AG09319 (cell line): ENCODE results near the gene UFL1.
"Not testable (repeated sequence)": the region's sequence is repeated elsewhere in the genome, so short reads cannot be mapped to it uniquely, and the experiment has no call there.

Experiments used
- DNase-seq: peaks from one replicate; pipeline ENCODE4 v3.0.0-alpha.2; 2010; ENCODE audit warnings: low read depth; ENCODE audit errors: extremely low read depth
- CTCF ChIP-seq: IDR thresholded peaks from 2 replicates; pipeline ENCODE4 v1.5.1; 2011; ENCODE audit warnings: low read depth, mild to moderate bottlenecking, inconsistent platforms, low read length, moderate library complexity

The UFL1 gene

DNA sequence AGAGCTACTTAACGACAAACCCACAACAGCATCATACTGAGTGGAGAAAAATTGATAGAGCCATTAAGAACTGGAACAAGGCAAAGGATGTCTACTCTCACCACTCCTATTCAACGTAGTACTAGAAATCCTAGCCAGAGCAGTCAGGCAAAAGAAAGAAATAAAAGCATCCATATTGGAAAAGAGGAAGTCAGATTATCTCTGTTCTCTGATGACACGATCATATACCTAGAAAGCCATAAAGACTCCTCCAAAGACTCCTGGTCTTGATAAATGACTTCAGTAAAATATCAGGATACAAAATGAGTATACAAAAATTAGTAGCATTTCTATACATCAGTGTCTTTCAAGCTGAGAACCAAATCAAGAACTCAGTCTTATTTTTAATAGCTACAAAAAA is 24.3 kb downstream of the UFL1 start:
- no peak for DNase-seq
- no peak for TF ChIP-seq CTCF

DNA sequence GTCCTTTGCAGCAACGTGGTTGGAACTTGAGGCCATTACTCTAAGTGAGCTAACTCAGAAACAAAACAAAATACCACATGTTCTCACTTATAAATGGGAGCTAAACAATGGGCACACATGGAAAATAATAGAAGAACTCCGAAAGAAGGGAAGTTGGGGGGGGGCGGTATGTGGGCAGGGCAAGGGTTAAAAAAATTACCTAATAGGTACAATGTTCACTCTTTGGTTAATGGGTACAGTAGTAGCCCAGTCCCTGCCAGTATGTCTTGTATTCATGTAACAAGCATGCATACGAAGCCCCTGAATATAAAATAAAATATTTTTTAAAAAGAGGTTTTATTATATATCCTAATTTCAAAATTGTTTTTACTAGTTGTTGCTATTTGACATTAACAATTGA is 26.0 kb downstream of the UFL1 start:
- no peak for TF ChIP-seq CTCF
- DNase-seq: no peak

GRCh38 chr6:96554558-96554957 is 33.0 kb downstream of the UFL1 start:
- no peak for DNase-seq
- no peak for TF ChIP-seq CTCF

DNA sequence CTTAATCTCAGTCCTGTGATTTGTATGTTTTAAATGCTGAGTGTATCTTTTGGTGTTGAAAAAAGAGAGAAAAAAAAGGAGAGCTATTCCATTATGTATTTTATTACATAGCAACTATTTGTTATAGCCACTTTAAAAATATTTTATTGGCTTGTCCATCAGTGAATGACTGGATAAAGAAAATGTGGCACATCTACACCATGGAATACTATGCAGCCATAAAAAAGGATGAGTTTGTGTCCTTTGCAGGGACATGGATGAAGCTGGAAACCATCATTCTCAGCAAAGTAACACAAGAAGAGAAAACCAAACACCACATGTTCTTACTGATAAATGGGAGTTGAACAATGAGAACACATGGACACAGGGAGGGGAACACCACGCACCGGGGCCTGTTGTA is 38.1 kb downstream of the UFL1 start:
- not testable (repeated sequence) for DNase-seq

- no peak for DNase-seq
- TF ChIP-seq CTCF: no peak
Observed at GRCh38 chr6:96562886-96563285, 41.3 kb downstream of the UFL1 start, which contains the start of gene FHL5. Gene FHL5 (plus strand): TSS chr6:96563128. CDS start chr6:96603614, 40,486 bp downstream.

- no peak for TF ChIP-seq CTCF
- DNase-seq: no peak
Observed at GRCh38 chr6:96563853-96564252, 42.2 kb downstream of the UFL1 start.

DNA sequence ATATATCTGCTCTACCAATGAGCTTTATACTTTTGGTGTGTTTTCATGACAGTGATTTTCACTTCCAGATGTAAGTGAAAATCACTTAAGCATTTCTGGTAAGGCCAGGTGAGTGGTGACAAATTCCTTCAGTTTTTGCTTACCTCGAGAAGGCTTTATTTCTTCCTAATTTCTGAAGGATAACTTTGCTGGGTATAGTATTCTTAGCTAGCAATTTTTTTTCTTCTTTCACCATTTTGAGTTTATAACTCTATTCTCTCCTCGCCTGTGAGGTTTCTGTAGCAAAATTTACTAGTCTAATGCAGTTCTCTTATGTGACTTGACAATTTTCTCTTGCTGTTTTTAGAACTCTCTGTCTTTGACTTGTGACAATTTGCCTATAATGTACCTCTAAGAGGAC is 48.4 kb downstream of the UFL1 start:
- DNase-seq: no peak
- no peak for TF ChIP-seq CTCF

GRCh38 chr6:96571551-96571950 is 49.9 kb downstream of the UFL1 start:
- no peak for DNase-seq
- no peak for TF ChIP-seq CTCF
